NK-92 treated with Interleukin-12 subunit alpha and Interleukin-12 subunit beta, amount 100 ng/mL, for 24 hours (cell line): ENCODE data around the gene BAZ1A.
"Not testable (repeated sequence)": the region's sequence is repeated elsewhere in the genome, so short reads cannot be mapped to it uniquely, and the experiment has no call there.

Experiments used
- DNase-seq: peaks from one replicate; lab custom pipeline; 2025; lab: John Stamatoyannopoulos, UW

Gene BAZ1A

DNA sequence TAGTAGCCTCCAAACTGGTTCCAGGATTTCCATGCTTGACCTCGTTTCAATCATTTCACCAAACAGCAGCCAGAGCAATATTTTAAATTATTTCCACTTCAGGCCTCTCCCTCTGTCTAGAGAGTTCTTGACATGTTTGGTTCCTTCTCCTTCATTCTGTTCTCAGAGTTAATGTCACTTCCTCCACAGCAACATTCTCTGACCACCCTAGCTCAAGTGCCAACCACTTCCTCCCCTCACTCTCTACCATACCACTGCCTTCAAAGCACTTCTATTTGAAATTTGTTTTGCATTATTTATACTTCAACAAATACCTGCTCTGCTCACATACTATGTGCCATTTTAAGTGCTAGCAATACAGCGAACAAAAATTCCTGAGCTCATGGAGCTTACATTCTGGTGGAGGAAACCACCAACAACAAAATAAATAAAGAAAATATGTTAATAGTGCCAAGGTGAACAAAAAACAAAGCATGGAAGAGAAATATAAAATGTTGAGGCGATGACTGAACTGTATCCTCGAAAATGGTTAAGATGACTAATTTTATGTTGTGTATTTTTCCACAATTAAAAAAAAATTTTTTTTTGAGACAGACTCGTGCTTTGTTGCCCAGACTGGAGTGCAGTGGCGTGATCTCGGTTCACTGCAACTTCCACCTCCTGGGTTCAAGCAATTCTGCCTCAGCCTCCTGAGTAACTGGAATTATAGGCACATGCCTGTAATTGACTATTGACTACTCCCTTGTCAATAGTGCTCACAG, 17.3 kb downstream of the BAZ1A start:
- no peak for DNase-seq

- DNase-seq, result no peak
Measured at GRCh38 chr14:34853041-34853440, 22.1 kb downstream of the BAZ1A start.

GRCh38 chr14:34851395-34851794, 23.8 kb downstream of the BAZ1A start:
- DNase-seq, result no peak

DNA sequence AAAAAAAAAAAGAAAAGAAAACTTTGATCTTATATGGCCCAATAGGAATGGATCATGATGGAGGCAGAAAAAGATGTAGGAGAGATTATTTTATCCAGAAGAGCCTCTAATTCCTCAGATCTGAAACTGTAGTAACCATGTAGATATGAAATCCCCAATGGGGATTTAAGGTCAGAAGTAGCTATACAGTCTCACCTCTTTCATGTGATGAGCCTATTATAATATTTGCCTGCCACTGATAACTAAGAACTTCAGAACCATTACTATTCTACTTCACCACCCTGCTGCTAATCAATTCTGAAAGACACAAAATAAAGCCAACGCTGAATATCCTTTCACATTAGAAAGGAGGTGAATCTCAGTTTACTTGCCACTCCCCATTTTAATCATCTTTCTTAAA, 29.3 kb downstream of the BAZ1A start:
- no peak for DNase-seq

- DNase-seq, result no peak
Measured at GRCh38 chr14:34843011-34843554, 32.1 kb downstream of the BAZ1A start.

DNA sequence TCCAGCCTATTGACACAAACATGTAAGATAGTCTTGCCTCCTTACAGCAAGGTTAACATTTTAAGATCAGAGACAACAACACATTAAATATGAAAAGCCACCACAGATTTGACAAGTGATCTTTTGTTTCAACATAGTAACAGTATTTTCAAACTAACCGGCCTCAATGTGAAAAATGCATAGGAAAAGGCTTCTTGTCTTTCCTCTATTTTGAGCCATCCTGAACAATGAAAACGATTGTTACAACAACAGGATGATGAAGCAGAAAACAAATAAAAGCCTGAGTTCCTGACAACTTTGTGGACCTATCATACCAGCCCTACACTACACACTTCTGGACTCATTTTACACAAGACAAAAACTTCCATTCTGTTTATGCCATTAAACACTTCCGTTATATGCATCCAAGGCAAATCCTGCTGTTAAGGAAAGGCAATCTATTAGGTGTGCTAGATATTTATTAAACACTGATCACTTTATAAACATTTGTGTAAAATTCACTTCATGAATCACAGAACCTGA, 37.3 kb downstream of the BAZ1A start:
- no peak for DNase-seq

GRCh38 chr14:34835312-34835711, 39.8 kb downstream of the BAZ1A start:
- no peak for DNase-seq

- DNase-seq, result no peak
Measured at GRCh38 chr14:34833549-34834523, 41.3 kb downstream of the BAZ1A start.

DNA sequence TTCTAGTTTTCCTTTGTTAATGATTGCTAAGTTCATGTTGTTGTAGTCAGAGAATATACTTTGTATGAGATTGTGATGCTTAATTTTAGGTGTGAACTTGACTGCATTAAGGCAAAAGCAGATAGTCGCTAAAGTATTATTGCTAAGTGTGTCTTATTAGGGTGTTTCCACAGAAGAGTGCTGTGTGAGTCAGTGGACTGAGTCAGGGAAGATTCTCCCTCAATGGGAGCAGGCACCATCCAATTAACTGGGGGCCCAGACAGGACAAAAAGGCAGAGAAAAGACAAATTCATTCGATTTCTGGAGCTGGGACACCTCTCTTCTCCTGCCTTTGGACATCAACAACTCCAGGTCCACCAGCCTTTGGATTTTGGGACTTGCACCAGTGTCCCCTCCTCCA, 48.5 kb downstream of the BAZ1A start:
- no peak for DNase-seq

DNA sequence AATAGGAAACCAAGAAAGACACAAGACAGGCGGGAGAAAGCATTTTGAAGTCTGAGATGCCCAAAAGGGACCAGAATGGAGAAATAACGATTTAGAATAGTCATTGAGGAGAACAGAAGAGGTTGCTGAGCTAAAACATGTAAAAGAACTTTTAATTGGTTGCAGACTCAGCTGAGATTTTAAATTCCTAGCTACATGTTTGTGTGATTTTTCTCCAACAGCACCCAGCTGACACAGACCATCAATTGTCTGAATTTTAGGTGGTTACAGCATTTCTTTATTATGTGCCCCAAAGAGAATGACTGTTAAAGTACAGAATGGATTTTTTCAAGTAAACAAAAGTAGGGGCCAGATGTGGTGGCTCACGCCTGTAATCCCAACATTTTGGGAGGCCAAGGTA, 50.3 kb downstream of the BAZ1A start:
- no peak for DNase-seq

GRCh38 chr14:34824256-34824655, 50.9 kb downstream of the BAZ1A start:
- DNase-seq, result no peak

GRCh38 chr14:34817768-34818167, 57.4 kb downstream of the BAZ1A start:
- DNase-seq, result no peak

DNA sequence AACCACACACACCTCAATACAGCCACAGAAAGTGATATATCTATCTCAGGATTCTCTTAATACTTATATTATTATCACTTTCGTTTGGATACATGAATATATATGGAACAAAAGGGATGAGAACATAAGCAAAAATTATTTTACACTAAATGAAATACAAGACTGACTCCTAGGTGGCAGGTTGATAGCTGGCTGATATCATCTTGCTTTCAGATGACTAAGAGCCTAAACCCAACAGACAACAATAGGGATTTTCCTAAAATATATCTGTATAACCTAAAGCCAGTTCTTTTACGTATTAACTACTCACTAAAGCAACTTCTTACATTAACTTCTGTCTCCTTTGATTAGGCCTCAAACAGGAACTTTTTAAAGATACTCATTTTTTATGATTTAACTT, 65.1 kb downstream of the BAZ1A start:
- DNase-seq, result no peak

DNA sequence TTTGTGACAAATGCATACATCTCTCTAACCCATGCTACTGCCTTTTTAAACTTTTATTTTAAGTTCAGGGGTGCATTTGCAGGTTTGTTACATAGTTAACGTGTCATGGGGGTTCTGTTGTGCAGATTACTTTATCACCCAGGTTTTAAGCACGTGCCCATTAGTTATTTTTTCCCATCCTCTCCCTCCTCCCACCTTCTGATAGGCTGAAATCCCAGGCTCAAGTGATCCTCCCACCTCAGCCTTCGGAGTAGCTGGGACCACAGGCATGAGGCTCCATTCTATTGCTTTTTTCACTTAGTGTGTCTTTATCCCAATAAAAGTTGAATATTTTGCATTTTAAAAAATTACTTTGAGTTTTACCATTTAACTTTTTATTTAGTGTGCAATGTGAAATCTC, 68.9 kb downstream of the BAZ1A start:
- no peak for DNase-seq

GRCh38 chr14:34804933-34805332, 70.2 kb downstream of the BAZ1A start:
- DNase-seq, result no peak

DNA sequence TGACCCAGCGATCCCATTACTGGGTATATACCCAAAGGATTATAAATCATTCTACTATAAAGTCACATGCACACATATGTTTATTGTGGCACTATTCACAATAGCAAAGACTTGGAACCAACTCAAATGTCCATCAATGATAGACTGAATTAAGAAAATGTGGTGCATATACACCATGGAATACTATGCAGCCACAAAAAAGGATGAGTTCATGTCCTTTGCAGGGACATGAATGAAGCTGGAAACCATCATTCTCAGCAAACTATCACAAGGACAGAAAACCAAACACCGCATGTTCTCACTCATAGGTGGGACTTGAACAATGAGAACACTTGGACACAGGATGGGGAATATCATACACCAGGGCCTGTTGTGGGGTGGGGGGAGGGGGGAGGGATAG, 76.3 kb downstream of the BAZ1A start:
- DNase-seq, result not testable (repeated sequence)

DNA sequence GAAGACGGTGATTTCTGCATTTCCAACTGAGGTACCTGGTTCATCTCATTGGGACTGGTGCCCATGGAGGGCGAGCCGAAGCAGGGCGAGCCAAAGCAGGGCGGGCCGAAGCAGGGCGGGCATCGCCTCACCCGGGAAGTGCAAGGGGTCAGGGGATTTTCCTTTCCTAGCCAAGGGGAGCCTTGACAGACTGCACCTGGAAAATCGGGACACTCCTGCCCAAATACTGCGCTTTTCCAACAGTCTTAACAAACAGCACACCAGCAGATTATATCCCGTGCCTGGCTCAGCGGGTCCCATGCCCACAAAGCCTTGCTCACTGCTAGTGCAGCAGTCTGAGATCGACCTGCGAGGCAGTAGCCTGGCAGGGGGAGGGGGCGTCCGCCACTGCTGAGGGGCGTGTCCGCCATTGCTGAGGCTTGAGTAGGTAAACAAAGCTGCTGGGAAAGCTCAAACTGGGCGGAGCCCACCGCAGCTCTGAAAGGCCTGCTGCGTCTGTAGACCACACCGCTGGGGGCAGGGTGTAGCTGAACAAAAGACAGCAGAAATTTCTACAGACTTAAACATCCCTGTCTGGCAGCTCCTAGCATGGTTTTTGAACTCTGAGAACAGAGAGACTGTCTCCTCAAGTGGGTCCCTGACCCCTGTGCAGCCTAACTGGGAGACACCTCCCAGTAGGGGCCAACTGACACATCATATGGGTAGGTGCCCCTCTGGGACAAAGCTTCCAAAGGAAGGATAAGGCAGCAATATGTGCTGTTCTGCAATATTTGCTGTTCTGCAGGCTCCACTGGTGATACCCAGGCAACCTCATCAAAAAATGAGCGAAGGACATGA, 77.2 kb downstream of the BAZ1A start:
- no peak for DNase-seq

- no peak for DNase-seq
Measured at GRCh38 chr14:34796902-34797301, 78.3 kb downstream of the BAZ1A start.

DNA sequence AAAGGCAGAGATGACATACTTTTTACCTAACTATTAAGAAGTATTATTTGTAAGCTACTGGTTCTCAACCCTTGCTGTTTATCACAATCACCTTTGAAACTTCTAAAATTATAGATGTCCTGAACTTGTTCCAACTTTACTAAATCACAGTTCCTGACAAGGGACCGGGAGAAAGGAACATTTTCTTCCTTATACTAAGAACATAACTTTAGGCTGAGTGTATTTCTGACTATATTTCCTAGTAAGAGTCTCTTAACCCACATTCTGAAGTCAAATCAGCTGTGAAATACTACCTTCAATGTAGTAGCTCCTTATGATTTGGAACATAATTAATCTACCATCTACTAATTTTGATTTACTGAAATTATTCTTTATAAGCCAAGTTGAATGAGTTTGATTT, 80.2 kb downstream of the BAZ1A start:
- DNase-seq, result no peak

GRCh38 chr14:34794217-34794616, 80.9 kb downstream of the BAZ1A start:
- DNase-seq, result no peak

DNA sequence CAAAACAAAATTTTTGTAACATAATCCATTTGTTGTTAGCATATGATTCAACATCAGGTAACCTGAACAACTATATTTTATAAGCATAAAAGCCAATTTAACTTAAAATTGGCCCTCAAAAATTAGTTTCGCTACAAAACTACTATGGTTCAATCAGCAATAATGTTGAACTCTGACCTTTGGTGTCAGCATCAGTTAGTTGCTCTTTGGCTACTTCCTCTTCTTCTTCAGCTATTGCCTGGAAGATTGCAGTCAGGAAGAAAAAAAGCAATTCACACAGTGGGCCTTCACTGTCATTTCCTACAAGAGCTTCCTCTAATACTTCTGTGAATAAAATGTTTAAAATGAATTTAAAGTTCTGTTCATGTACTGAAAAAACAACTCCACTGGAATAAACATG, 82.6 kb downstream of the BAZ1A start:
- DNase-seq, result no peak
